Measurements from ENCODE around the gene WNT9A. TPM values are rescaled to one million over a fixed set of nuclear protein-coding genes. Genes with fewer than 3 reads are reported as not detected.

The WNT9A gene
- total RNA-seq, 2 experiments from 2014 or later: not detected

DNA sequence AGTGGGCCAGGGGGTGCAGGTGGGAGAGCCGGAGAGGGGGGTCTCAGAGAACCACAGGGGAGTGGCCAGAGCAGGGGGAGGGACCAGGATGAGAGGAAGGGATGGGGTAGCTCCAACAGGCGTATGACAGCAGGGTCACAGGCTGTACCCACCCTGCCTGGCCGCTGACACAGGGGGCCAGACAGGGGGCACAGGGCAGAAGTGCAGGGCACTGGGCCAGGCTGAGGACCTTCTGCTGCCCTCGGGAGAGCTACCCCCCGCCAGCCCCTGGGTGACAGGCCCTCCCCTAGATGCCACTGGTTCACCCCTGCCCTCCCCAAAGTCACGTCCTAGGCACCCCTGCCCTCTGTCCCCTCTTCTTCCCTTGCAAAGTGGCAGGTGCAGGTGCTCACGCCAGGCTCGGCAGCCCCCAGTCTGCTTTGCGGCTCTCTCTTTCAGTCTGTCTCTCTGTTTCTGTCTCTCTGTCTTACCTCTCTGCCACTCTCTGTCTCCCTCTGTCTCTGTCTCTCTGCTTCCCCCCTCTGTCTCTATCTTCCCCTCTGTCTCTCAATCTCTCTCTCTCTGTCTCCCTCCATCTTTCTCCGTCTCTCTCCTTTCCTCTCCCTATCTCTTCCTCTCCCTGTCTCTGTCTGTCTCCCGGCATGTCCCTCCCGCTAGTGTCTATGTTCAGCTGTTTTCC, 48.5 kb downstream of the WNT9A start:
- H3K27ac Mint-ChIP-seq: no peak overlapping the region

DNA sequence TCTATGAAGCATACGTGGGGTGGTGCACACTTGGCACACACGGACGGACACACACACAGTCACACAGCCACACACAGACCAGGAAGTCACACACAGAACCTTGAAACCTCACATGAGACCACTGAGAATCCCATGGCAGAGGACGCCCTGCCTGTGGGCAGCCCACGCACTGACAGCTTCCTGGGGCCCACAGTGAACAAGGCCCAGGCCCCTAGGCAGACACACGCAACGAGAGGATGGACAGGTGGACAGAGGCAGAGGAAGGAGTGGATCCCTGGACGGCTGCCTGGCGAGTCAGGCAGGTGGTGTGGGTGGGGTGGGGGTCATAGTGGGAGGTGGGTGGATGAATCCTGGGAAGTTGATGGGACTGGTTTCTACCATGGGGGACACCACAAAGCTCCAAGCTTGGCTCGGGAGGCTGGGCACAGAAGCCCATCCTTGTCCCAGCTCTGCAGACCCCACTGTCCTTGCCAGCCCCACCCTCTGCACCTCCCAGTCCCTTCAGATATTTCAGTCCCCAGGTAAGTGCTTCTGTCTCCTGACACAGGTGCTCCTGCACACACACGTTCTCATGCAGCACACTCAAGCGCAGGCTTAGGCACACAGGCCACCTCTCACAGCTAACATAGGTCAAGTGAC, 49.1 kb downstream of the WNT9A start:
- H3K36me3 Mint-ChIP-seq (ENCODE audit: low read depth): no peaks in the 10 kb centered on the region
- no peak overlapping the region for H3K27ac Mint-ChIP-seq
- CTCF ChIA-PET: no interaction called here
- no peaks in the 10 kb centered on the region for H3K27me3 Mint-ChIP-seq (ENCODE audit: low read depth)
- H3K9me3 Mint-ChIP-seq: no peaks in the 10 kb centered on the region
- H3K4me3 Mint-ChIP-seq: no peak overlapping the region
- DNase-seq: peak; percentile 3
- no peaks in the 10 kb centered on the region for H3K4me1 Mint-ChIP-seq (ENCODE audit: low read depth)
- intact Hi-C loops (cut with micrococcal nuclease): no loop called here

More for the DNA sequence above, 48.5 kb downstream of the WNT9A start:
- no peaks in the 10 kb centered on the region for H3K9me3 Mint-ChIP-seq
- peak; percentile 2 for DNase-seq
- CTCF ChIA-PET: no interaction called here
- no peaks in the 10 kb centered on the region for H3K4me1 Mint-ChIP-seq (ENCODE audit: low read depth)
- no peaks in the 10 kb centered on the region for H3K27me3 Mint-ChIP-seq (ENCODE audit: low read depth)
- intact Hi-C loops (cut with micrococcal nuclease): no loop called here
- H3K4me3 Mint-ChIP-seq: no peak overlapping the region
- H3K36me3 Mint-ChIP-seq (ENCODE audit: low read depth): no peaks in the 10 kb centered on the region

DNA sequence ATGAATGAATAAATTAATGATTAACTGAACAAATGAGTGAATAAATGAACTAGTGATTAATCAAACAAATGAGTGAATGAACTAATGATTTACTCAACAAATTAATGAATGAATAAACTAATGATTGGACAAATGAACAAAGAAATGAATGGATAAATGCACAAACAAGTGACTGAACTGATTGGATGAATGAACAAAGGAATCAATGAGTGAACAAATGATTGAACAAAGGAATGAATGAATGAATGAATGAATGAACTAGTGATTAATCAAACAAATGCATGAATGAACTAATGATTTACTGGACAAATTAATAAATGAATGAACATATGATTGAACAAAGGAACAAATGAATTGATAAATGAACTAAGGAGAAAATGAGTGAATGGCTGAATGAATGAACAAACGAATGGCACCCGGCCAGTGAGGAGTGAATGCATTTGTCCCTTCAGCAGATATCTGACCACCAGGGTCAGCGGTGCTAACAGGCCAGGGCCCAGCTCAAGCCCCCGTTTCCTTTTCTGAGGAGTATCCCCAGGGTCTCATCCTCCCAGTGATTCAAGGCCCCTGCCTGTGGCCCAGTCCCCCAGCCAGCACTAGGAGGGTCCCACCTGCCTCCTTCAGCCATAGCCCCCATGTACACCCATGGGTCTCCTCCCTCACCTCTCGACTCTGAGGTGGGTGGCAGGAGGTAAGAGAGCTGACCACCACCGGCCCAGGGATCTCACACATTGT, 49.9 kb downstream of the WNT9A start:
- no peak for DNase-seq
- Mint-ChIP-seq H3K27ac (no peak overlapping the region), H3K9me3 (no peaks in the 10 kb centered on the region), H3K36me3 (ENCODE audit: low read depth) (no peaks in the 10 kb centered on the region), H3K4me3 (no peak overlapping the region), H3K4me1 (ENCODE audit: low read depth) (no peaks in the 10 kb centered on the region), H3K27me3 (ENCODE audit: low read depth) (no peaks in the 10 kb centered on the region)
- CTCF ChIA-PET: no interaction called here
- intact Hi-C loops (cut with micrococcal nuclease): no loop called here

DNA sequence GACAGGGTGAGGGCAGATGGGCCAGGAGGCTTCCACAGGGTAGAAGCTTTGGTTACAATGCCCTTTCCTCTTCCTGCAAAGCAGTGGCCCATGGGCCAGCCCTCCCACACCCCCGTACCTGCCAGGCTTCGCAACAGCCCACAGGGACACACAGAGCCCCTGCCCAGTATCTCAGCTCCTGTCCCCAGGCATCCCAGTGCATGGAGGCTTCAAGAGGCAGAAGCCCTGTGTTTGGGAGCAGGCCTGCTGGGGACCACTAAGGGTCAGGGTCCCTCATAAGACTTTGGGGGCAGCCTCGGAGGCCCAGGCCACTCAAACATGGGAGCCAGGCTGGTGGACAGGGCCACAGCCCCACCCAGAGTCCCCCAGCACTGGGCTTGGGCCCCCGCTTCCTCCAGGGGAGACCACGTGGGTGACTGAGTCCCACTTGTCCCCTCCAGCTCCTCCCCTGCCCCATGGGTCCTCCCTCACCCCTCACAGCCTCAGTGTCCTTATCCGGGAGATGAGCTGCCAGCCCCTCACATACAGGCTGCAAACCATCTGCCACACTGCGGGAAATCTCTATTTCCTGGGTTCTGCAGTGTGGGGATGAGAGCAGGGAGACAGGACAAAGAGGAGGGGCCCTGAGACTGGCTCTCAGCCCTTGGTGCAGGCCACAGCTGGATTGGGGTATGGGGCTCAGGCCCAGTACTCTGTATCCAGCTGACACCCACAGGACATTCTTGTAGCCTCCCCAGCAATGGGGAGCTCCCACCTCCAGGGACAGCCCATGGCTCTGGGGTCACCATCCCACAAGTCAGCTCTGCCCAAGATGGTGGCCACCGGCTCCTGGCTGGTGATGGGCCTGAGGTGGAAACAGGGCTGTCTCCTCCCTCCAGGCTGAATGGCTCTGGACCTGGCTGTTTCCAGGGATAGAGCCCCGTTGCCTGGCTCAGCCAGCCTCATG, 50.7 kb downstream of the WNT9A start:
- H3K36me3 Mint-ChIP-seq (ENCODE audit: low read depth): no peaks in the 10 kb centered on the region
- no peaks in the 10 kb centered on the region for H3K27me3 Mint-ChIP-seq (ENCODE audit: low read depth)
- H3K9me3 Mint-ChIP-seq: no peaks in the 10 kb centered on the region
- intact Hi-C loops (cut with micrococcal nuclease): no loop called here
- CTCF ChIA-PET: interaction anchor here (1.7 kb wide), 1 partner anchor 56 kb away, joined by 6 read pairs; no protein-coding TSS in a partner anchor
- no peaks in the 10 kb centered on the region for H3K4me1 Mint-ChIP-seq (ENCODE audit: low read depth)
- H3K27ac Mint-ChIP-seq: no peak overlapping the region
- no peak overlapping the region for H3K4me3 Mint-ChIP-seq
- peak; percentile 3 for DNase-seq

DNA sequence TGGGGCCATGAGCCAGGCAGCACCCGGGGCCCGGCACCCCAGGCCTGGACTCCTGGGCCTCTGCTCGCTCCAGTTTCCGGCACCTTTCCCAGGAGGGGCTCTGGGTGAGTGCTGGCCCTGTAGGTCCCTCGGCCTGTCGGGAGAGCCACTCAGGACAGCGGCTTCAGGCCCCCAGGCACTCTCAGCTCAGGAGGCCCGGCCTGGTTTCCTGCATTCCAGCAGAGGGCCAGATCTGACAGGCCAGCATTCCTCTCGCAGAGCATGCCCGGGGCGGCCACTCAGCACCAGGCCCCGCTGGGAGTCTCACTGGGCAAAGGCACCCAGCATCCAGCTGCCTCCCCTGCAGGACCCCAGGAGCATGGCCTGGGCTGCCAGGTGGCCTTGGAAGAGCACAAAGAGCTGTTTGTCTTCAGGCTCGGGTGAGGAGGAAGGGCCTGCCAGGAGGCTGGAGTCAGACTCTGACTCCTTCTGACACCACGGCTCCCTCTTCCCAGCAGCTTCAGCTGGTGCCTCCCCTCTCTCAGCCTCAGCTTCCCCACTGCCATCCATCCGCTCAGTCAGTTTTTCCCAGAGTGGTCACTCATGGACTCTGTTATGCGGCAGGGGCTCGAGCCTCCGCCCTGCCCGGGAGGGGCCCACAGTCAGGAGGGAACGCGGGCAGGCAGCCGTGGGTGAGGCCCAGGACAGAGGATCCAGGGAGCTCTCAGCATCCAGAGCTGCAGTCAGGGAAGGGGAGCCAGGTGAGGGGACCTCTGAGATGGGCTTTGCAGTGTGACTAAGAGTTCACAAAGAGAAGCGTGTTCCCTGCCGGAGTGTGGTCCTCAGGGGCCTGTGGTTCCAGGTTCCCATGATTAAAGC, 51.7 kb downstream of the WNT9A start:
- DNase-seq: no peak
- H3K36me3 Mint-ChIP-seq (ENCODE audit: low read depth): no peaks in the 10 kb centered on the region
- H3K27ac Mint-ChIP-seq: no peak overlapping the region
- no peaks in the 10 kb centered on the region for H3K4me1 Mint-ChIP-seq (ENCODE audit: low read depth)
- CTCF ChIA-PET: interaction anchor here (0.6 to 1.7 kb wide), 2 partner anchors 57 to 160 kb away, joined by 4 to 6 read pairs; no protein-coding TSS in a partner anchor
- no peaks in the 10 kb centered on the region for H3K27me3 Mint-ChIP-seq (ENCODE audit: low read depth)
- intact Hi-C loops (cut with micrococcal nuclease): no loop called here
- no peaks in the 10 kb centered on the region for H3K9me3 Mint-ChIP-seq
- no peak overlapping the region for H3K4me3 Mint-ChIP-seq

DNA sequence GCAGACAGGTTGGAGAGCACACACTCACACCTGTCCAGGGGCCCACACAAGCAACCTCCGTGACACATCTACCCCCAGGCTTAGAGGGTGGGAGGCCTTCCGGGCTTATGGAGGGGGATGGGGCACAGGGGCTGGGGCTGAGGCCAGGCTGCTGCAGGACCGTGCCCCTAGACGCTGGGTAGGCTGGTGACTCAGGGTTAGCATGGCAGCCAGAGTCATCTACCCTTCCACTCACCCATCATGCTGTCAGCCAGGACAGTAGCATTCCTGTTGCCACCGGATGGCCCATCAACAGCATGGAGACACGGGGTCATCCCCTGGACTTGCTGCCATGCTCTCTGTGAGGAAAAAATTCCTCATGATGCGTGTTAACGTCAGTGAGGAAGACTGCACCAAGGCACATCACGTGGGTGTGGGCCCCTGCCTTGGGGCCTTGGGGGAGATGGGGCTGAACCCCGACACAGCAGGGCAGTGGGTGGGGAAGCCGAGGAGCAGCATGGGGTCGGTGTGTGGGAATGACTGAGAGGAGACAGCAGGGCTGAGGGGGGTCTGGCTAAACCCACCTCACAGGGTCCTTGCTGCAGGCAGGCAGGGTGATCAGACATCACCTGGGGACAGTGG, 52.8 kb downstream of the WNT9A start:
- H3K4me1 Mint-ChIP-seq (ENCODE audit: low read depth): no peaks in the 10 kb centered on the region
- no peak overlapping the region for H3K27ac Mint-ChIP-seq
- DNase-seq: peak; percentile 1
- CTCF ChIA-PET: no interaction called here
- H3K27me3 Mint-ChIP-seq (ENCODE audit: low read depth): no peaks in the 10 kb centered on the region
- intact Hi-C loops (cut with micrococcal nuclease): no loop called here
- no peaks in the 10 kb centered on the region for H3K36me3 Mint-ChIP-seq (ENCODE audit: low read depth)
- H3K9me3 Mint-ChIP-seq: no peaks in the 10 kb centered on the region
- H3K4me3 Mint-ChIP-seq: no peak overlapping the region

DNA sequence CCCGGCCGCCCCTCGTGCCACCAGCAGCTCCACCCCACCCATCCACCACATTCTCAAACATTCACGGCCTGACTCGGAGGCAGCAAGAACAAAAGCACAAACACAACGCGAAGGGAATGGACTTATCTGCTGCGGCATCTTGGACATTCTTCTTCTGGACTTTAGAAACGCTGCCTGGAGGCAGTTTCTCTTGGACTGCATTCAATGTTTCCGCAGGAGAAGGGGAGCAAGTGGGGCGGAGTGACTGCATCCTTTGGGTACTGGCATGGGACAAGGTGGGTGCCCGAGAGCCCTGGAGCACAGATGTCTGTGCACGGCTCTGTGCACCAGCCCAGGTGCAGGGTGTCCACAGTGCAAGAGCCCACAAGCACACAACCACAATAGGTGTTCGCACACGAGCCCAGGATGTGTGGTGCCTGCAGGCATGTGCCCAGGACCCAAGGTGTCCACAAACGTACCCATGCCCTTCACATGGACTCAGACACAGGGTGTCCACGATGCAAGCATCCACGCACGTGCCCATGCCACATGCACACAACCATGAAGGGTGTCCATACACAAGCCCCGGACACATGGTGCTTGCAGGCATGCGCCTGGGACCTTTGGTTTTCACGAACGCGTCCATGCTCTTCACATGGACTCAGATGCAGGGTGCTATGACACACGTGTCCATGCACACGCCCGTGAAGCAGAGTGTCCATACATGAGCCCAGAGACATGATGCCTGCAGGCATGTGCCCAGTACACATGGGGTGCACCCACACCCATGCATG, 53.6 kb downstream of the WNT9A start:
- no peak overlapping the region for H3K27ac Mint-ChIP-seq
- no peak overlapping the region for H3K4me3 Mint-ChIP-seq
- H3K36me3 Mint-ChIP-seq (ENCODE audit: low read depth): no peaks in the 10 kb centered on the region
- peaks cover 2% of the 10 kb centered on the region for H3K4me1 Mint-ChIP-seq (ENCODE audit: low read depth)
- intact Hi-C loops (cut with micrococcal nuclease): no loop called here
- no peaks in the 10 kb centered on the region for H3K9me3 Mint-ChIP-seq
- no peaks in the 10 kb centered on the region for H3K27me3 Mint-ChIP-seq (ENCODE audit: low read depth)
- CTCF ChIA-PET: no interaction called here
- peak; percentile 2 for DNase-seq

DNA sequence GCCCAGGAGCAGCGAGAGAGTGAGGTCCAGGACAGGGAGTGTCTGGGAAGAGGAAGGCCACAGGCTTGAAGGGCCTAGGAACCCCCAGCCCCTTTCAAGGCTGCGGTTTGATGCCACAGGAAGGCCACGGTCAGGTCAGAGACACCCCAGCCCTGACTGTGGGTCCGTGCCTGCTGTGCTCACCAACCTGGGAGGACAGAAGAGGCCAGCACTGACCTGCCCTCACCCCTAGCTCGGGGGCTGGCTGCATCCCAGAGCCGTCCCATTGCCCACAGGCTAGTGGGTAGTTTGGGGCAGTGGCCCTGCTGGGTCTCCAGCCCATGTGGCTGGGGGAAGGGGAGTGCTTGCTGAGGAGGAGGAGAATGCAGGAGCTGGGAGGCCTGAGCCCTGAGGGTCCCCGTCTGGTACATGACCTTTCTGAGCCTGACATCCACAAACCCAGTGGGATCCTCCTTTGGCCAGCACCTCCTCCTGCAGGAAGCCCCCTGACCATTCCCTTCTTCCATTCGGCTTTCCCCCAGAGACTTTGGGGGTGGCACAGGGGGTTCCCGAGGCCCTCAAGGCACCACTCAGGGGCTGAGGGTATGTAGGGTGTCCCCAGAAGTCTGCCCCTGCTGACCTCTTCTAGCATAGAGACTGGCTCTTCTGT, 54.3 kb downstream of the WNT9A start:
- H3K36me3 Mint-ChIP-seq (ENCODE audit: low read depth): no peaks in the 10 kb centered on the region
- H3K4me1 Mint-ChIP-seq (ENCODE audit: low read depth): peaks cover 2% of the 10 kb centered on the region
- CTCF ChIA-PET: no interaction called here
- H3K4me3 Mint-ChIP-seq: no peak overlapping the region
- H3K27ac Mint-ChIP-seq: no peak overlapping the region
- peak; percentile 2 for DNase-seq
- H3K9me3 Mint-ChIP-seq: no peaks in the 10 kb centered on the region
- no peaks in the 10 kb centered on the region for H3K27me3 Mint-ChIP-seq (ENCODE audit: low read depth)
- intact Hi-C loops (cut with micrococcal nuclease): no loop called here

DNA sequence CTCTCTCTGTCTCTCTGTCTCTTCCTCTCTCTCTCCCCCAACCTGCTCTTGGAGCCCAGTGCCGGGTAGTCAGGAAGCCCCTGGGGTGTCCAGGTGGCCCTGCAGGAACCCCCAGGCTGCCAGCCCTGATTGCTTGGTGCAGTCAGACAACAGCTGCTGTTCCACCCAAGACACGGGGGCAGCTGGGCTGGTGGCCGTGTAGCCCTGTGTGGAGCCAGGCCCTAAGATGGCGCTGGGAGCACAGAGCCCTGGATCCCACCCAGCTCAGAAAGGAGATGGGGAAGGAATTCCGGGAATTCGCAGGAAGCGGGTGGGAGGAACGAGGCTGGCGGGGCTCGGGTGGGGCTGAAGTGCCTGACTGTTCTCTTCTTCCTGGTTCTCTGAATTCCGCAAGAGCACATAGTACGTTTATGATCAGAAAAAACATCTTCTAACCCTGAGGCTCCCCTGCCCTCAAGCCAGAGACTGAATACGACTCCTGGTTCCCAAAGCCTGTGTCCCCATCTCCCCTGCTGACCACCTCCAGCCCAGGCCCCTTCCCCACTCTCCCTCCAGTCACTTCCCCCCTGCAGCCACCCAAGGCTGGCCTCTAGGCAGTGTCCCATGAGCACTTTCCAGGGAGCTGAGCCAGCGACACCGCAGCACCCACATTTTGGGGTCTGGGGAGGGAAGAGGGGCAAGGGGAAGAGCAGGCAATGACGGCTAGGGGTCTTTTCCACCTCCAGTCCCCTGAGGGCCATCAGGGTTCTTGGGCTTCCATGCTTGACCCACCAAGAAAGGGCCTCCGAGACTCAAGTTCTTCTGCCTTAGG, 55.0 kb downstream of the WNT9A start:
- CTCF ChIA-PET: interaction anchor here (0.6 kb wide), 1 partner anchor 59 kb away, joined by 3 read pairs; no protein-coding TSS in a partner anchor
- H3K4me1 Mint-ChIP-seq (ENCODE audit: low read depth): peaks cover 5% of the 10 kb centered on the region
- intact Hi-C loops (cut with micrococcal nuclease): no loop called here
- H3K4me3 Mint-ChIP-seq: no peak overlapping the region
- H3K27ac Mint-ChIP-seq: no peak overlapping the region
- H3K27me3 Mint-ChIP-seq (ENCODE audit: low read depth): no peaks in the 10 kb centered on the region
- no peaks in the 10 kb centered on the region for H3K9me3 Mint-ChIP-seq
- H3K36me3 Mint-ChIP-seq (ENCODE audit: low read depth): no peaks in the 10 kb centered on the region
- DNase-seq: peak; percentile 4
